WTC11 (cell line): ENCODE data around the gene FZD10. TPM values are rescaled to one million over a fixed set of nuclear protein-coding genes. Genes with fewer than 3 reads are reported as not detected.

Source experiments
- ATAC-seq: fragments of 200-7000 bp; cut with Tn5 transposase; 2 replicates; pipeline ENCODE4 v1.10.0; 2021; ENCODE audit warnings: mild to moderate bottlenecking, moderate library complexity
- CTCF ChIA-PET: fragments of 300-600 bp; sonication (Branson Sonifier 250); formaldehyde crosslinking; loops from one replicate; lab custom pipeline; 2021; ENCODE audit warnings: antibody characterized with exemption; lab: Charles Lee
- POLR2A ChIA-PET: fragments of 350-600 bp; sonication (Branson Sonifier 250); formaldehyde crosslinking; loops from one replicate; lab custom pipeline; 2021; ENCODE audit warnings: antibody characterized with exemption; lab: Charles Lee
- DNase-seq: peaks from one replicate; pipeline ENCODE4 v3.0.0; 2021; ENCODE audit warnings: low spot score
- H3K27ac Mint-ChIP-seq: 2 replicates; pipeline ENCODE4 v1.8.0; 2021; ENCODE audit warnings: mixed read lengths
- H3K27me3 Mint-ChIP-seq: 2 replicates; pipeline ENCODE4 v1.8.0; 2021; ENCODE audit warnings: low read depth, mild to moderate bottlenecking, moderate library complexity, mixed read lengths
- H3K36me3 Mint-ChIP-seq: 2 replicates; pipeline ENCODE4 v1.8.0; 2021; ENCODE audit warnings: mixed read lengths
- H3K4me1 Mint-ChIP-seq: 2 replicates; pipeline ENCODE4 v1.8.0; 2022; ENCODE audit warnings: mixed read lengths
- H3K4me3 Mint-ChIP-seq: 2 replicates; pipeline ENCODE4 v1.8.0; 2021; ENCODE audit warnings: mild to moderate bottlenecking, moderate library complexity, mixed read lengths
- H3K9me3 Mint-ChIP-seq: 2 replicates; pipeline ENCODE4 v1.8.0; 2021; ENCODE audit warnings: mixed read lengths
- CBFB ChIP-seq: sonication (generic); formaldehyde crosslinking; IDR thresholded peaks from 2 replicates; pipeline ENCODE4 v1.8.1; 2022; ENCODE audit warnings: mild to moderate bottlenecking, low read depth, missing genetic modification reagents
- CREB1 ChIP-seq: sonication (generic); formaldehyde crosslinking; IDR thresholded peaks from 2 replicates; pipeline ENCODE4 v1.8.0; 2023; ENCODE audit warnings: mild to moderate bottlenecking, missing genetic modification reagents
- ESRRA ChIP-seq: sonication (generic); formaldehyde crosslinking; IDR thresholded peaks from 2 replicates; pipeline ENCODE4 v1.8.1; 2022; ENCODE audit warnings: mild to moderate bottlenecking, missing genetic modification reagents, borderline replicate concordance
- ETV6 ChIP-seq: sonication (generic); formaldehyde crosslinking; IDR thresholded peaks from 2 replicates; pipeline ENCODE4 v1.8.1; 2022; ENCODE audit warnings: mild to moderate bottlenecking, missing genetic modification reagents
- GABPB1 ChIP-seq: sonication (generic); formaldehyde crosslinking; IDR thresholded peaks from 2 replicates; pipeline ENCODE4 v1.8.1; 2023; ENCODE audit warnings: mild to moderate bottlenecking, missing genetic modification reagents
- JAZF1 ChIP-seq: fragments of 250-450 bp; sonication (Bioruptor Pico); IDR thresholded peaks from 2 replicates; pipeline ENCODE4 v1.9.0; 2021; ENCODE audit warnings: moderate library complexity, mild to moderate bottlenecking, inconsistent platforms
- NFE2L1 ChIP-seq: sonication (generic); formaldehyde crosslinking; IDR thresholded peaks from 2 replicates; pipeline ENCODE4 v1.8.1; 2023; ENCODE audit warnings: missing genetic modification reagents
- PRRX2 ChIP-seq: fragments of 250-450 bp; sonication (Bioruptor Pico); IDR thresholded peaks from 2 replicates; pipeline ENCODE4 v1.8.0; 2021; ENCODE audit warnings: mild to moderate bottlenecking
- RELA ChIP-seq: sonication (generic); formaldehyde crosslinking; IDR thresholded peaks from 2 replicates; pipeline ENCODE4 v1.8.1; 2022; ENCODE audit warnings: missing genetic modification reagents, mild to moderate bottlenecking, borderline replicate concordance
- RORB ChIP-seq: fragments of 250-450 bp; sonication (Bioruptor Pico); IDR thresholded peaks from 2 replicates; pipeline ENCODE4 v1.9.0; 2021; ENCODE audit warnings: mild to moderate bottlenecking
- SMAD4 ChIP-seq: sonication (generic); formaldehyde crosslinking; IDR thresholded peaks from 2 replicates; pipeline ENCODE4 v1.8.0; 2022; ENCODE audit warnings: mild to moderate bottlenecking, missing genetic modification reagents
- SOX15 ChIP-seq: fragments of 250-450 bp; sonication (Bioruptor Pico); IDR thresholded peaks from 2 replicates; pipeline ENCODE4 v1.9.0; 2021; ENCODE audit warnings: mild to moderate bottlenecking
- TCF7 ChIP-seq: sonication (generic); formaldehyde crosslinking; IDR thresholded peaks from 2 replicates; pipeline ENCODE4 v1.8.0; 2022; ENCODE audit warnings: mild to moderate bottlenecking, low read depth, missing genetic modification reagents, moderate library complexity
- TEAD1 ChIP-seq: sonication (generic); formaldehyde crosslinking; IDR thresholded peaks from 2 replicates; pipeline ENCODE4 v1.8.0; 2022; ENCODE audit warnings: mild to moderate bottlenecking, missing genetic modification reagents
- ZNF138 ChIP-seq: sonication (generic); formaldehyde crosslinking; conservative IDR thresholded peaks from 2 replicates; pipeline ENCODE4 v1.8.1; 2022; ENCODE audit warnings: mild to moderate bottlenecking, moderate library complexity, missing genetic modification reagents
- ZNF219 ChIP-seq: sonication (generic); formaldehyde crosslinking; IDR thresholded peaks from 2 replicates; pipeline ENCODE4 v1.8.0; 2023; ENCODE audit warnings: missing genetic modification reagents, mild to moderate bottlenecking, borderline replicate concordance
- ZNF416 ChIP-seq: fragments of 250-450 bp; sonication (Bioruptor Pico); IDR thresholded peaks from 2 replicates; pipeline ENCODE4 v1.9.0; 2021; ENCODE audit warnings: mild to moderate bottlenecking, inconsistent platforms
- total RNA-seq: library from RNA; stranded (reverse); gene quantifications from 3 replicates; pipeline ENCODE4 v1.2.3, GENCODE V29; 2021
- TF ChIP-seq, protein P1 (sequence below): sonication (generic); formaldehyde crosslinking; IDR thresholded peaks from 2 replicates; pipeline ENCODE4 v1.8.1; 2023; ENCODE audit warnings: mild to moderate bottlenecking, missing genetic modification reagents, moderate library complexity
- TF ChIP-seq, protein P2 (sequence below): sonication (generic); formaldehyde crosslinking; IDR thresholded peaks from 2 replicates; pipeline ENCODE4 v1.8.1; 2023; ENCODE audit warnings: mild to moderate bottlenecking, missing genetic modification reagents
- TF ChIP-seq, protein P3 (sequence below): sonication (generic); formaldehyde crosslinking; IDR thresholded peaks from 2 replicates; pipeline ENCODE4 v1.8.0; 2022; ENCODE audit warnings: mild to moderate bottlenecking, missing genetic modification reagents
- TF ChIP-seq, protein P4 (sequence below): fragments of 250-450 bp; sonication (Bioruptor Pico); IDR thresholded peaks from 2 replicates; pipeline ENCODE4 v1.9.0; 2021; ENCODE audit warnings: moderate library complexity, mild to moderate bottlenecking, inconsistent platforms, borderline replicate concordance
- TF ChIP-seq, protein P5 (sequence below): sonication (generic); formaldehyde crosslinking; IDR thresholded peaks from 2 replicates; pipeline ENCODE4 v1.8.1; 2023; ENCODE audit warnings: mild to moderate bottlenecking, moderate library complexity, missing genetic modification reagents
- TF ChIP-seq, protein P6 (sequence below): sonication (generic); formaldehyde crosslinking; IDR thresholded peaks from 2 replicates; pipeline ENCODE4 v1.8.1; 2023; ENCODE audit warnings: mild to moderate bottlenecking, missing genetic modification reagents, moderate library complexity
- TF ChIP-seq, protein P7 (sequence below): fragments of 250-450 bp; sonication (Bioruptor Pico); conservative IDR thresholded peaks from 2 replicates; pipeline ENCODE4 v1.9.0; 2021; ENCODE audit warnings: mild to moderate bottlenecking
- TF ChIP-seq, protein P8 (sequence below): fragments of 250-450 bp; sonication (Bioruptor Pico); IDR thresholded peaks from 2 replicates; pipeline ENCODE4 v1.9.0; 2021; ENCODE audit warnings: mild to moderate bottlenecking

FZD10 gene
- total RNA-seq, 1 experiment from 2014 or later, result 1.1 TPM

DNA sequence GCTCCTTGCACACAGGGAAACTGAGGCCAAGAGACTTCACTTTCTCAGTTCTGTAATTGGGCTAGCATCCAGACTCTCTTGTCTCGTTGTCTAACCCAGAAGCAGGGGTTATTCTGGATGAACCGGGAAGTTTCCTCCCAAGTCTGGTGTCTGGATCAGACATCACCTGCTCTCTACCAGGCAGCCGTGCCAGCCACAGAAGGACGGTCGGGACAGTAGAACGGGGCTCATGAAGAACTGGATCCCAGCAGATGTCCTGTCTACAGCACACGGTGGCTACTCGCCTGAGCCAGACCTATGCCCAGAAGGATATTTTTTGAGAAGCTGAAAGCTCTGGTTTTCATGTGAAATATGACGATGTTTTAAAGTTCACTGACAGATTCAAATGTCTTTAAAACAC lies 19.1 kb upstream of the FZD10 start (continued):
- TF ChIP-seq JAZF1 (no peak), ETV6 (CRISPR knock-in tag) (no peak), ZNF219 (no peak), SOX15 (CRISPR knock-in tag) (no peak), ESRRA (no peak), TEAD1 (CRISPR knock-in tag) (no peak), RORB (no peak)
- TF ChIP-seq, protein P1, sequence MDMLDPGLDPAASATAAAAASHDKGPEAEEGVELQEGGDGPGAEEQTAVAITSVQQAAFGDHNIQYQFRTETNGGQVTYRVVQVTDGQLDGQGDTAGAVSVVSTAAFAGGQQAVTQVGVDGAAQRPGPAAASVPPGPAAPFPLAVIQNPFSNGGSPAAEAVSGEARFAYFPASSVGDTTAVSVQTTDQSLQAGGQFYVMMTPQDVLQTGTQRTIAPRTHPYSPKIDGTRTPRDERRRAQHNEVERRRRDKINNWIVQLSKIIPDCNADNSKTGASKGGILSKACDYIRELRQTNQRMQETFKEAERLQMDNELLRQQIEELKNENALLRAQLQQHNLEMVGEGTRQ (CRISPR knock-in tag), result no peak
- TF ChIP-seq, protein P2, sequence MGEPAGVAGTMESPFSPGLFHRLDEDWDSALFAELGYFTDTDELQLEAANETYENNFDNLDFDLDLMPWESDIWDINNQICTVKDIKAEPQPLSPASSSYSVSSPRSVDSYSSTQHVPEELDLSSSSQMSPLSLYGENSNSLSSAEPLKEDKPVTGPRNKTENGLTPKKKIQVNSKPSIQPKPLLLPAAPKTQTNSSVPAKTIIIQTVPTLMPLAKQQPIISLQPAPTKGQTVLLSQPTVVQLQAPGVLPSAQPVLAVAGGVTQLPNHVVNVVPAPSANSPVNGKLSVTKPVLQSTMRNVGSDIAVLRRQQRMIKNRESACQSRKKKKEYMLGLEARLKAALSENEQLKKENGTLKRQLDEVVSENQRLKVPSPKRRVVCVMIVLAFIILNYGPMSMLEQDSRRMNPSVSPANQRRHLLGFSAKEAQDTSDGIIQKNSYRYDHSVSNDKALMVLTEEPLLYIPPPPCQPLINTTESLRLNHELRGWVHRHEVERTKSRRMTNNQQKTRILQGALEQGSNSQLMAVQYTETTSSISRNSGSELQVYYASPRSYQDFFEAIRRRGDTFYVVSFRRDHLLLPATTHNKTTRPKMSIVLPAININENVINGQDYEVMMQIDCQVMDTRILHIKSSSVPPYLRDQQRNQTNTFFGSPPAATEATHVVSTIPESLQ (CRISPR knock-in tag), result no peak
- TF ChIP-seq, protein P3, sequence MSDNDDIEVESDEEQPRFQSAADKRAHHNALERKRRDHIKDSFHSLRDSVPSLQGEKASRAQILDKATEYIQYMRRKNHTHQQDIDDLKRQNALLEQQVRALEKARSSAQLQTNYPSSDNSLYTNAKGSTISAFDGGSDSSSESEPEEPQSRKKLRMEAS, result no peak
- TF ChIP-seq, protein P4, sequence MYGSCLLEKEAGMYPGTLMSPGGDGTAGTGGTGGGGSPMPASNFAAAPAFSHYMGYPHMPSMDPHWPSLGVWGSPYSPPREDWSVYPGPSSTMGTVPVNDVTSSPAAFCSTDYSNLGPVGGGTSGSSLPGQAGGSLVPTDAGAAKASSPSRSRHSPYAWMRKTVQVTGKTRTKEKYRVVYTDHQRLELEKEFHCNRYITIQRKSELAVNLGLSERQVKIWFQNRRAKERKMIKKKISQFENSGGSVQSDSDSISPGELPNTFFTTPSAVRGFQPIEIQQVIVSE (CRISPR knock-in tag), result no peak

DNA sequence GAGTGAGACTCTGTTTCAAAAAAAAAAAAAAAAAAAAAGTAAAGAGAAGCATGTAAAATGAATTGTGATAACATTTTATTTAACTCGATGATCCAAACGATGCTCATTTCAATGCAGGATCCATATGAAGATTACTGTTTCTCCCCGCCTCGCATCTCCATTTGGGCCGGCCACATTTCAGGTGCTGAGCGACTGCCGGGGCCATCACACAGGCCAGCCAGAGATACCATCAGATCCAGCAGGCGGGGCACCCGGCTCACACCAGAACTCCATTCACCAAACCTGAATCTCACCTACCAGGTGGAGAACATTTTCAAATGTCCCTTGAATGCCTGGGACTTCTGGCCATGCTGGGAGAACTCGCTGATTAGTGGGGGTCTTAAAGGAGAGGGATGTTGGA lies 18.0 kb upstream of the FZD10 start:
- H3K27ac Mint-ChIP-seq, result no peak overlapping the region
- POLR2A ChIA-PET, result no interaction called here
- H3K36me3 Mint-ChIP-seq, result peaks cover 28% of the 10 kb centered on the region
- TF ChIP-seq, protein P3, result no peak
- TF ChIP-seq RELA (CRISPR knock-in tag) (no peak), GABPB1 (CRISPR knock-in tag) (no peak), PRRX2 (no peak), SMAD4 (CRISPR knock-in tag) (no peak)
- TF ChIP-seq, all 79 proteins: peak for 0
- no peak overlapping the region for H3K4me3 Mint-ChIP-seq
- H3K4me1 Mint-ChIP-seq, result peaks cover 2% of the 10 kb centered on the region; the same call in 1 of the 2 replicates
- no peak for DNase-seq
- CTCF ChIA-PET, result interaction anchor here (0.5 kb wide), 1 partner anchor 381 kb away, joined by 3 read pairs; no protein-coding TSS in a partner anchor
- H3K9me3 Mint-ChIP-seq, result peaks cover 27% of the 10 kb centered on the region
- ATAC-seq, result no peak
- peaks cover 8% of the 10 kb centered on the region; the same call in 1 of the 2 replicates for H3K27me3 Mint-ChIP-seq

DNA sequence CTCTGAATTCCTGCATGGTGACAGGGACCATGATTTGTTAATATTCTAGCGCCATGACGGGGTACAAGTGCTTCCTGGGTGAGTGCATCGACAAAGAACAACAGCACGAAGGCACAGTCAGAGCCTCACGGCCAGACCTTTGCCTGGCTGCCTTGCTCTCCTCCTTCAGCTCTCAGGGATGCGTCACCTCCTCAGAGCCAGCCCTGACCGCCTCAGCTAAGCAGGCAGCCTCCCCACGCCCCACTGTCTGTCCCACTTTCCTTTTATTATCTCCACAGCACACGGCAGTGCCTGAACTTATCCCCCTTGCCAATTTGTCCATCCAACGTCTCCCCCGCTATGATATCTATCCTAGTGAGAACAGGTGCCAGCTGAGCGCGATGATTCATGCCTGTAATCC lies 16.5 kb upstream of the FZD10 start:
- H3K27ac Mint-ChIP-seq, result no peak overlapping the region
- TF ChIP-seq CREB1 (no peak), TCF7 (CRISPR knock-in tag) (no peak), CBFB (CRISPR knock-in tag) (no peak), ZNF138 (no peak), ZNF416 (no peak), NFE2L1 (CRISPR knock-in tag) (no peak)
- TF ChIP-seq, protein P5, sequence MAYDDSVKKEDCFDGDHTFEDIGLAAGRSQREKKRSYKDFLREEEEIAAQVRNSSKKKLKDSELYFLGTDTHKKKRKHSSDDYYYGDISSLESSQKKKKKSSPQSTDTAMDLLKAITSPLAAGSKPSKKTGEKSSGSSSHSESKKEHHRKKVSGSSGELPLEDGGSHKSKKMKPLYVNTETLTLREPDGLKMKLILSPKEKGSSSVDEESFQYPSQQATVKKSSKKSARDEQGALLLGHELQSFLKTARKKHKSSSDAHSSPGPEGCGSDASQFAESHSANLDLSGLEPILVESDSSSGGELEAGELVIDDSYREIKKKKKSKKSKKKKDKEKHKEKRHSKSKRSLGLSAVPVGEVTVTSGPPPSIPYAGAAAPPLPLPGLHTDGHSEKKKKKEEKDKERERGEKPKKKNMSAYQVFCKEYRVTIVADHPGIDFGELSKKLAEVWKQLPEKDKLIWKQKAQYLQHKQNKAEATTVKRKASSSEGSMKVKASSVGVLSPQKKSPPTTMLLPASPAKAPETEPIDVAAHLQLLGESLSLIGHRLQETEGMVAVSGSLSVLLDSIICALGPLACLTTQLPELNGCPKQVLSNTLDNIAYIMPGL (CRISPR knock-in tag), result no peak
- TF ChIP-seq, protein P6, sequence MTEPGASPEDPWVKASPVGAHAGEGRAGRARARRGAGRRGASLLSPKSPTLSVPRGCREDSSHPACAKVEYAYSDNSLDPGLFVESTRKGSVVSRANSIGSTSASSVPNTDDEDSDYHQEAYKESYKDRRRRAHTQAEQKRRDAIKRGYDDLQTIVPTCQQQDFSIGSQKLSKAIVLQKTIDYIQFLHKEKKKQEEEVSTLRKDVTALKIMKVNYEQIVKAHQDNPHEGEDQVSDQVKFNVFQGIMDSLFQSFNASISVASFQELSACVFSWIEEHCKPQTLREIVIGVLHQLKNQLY (CRISPR knock-in tag), result no peak
- TF ChIP-seq, protein P7, sequence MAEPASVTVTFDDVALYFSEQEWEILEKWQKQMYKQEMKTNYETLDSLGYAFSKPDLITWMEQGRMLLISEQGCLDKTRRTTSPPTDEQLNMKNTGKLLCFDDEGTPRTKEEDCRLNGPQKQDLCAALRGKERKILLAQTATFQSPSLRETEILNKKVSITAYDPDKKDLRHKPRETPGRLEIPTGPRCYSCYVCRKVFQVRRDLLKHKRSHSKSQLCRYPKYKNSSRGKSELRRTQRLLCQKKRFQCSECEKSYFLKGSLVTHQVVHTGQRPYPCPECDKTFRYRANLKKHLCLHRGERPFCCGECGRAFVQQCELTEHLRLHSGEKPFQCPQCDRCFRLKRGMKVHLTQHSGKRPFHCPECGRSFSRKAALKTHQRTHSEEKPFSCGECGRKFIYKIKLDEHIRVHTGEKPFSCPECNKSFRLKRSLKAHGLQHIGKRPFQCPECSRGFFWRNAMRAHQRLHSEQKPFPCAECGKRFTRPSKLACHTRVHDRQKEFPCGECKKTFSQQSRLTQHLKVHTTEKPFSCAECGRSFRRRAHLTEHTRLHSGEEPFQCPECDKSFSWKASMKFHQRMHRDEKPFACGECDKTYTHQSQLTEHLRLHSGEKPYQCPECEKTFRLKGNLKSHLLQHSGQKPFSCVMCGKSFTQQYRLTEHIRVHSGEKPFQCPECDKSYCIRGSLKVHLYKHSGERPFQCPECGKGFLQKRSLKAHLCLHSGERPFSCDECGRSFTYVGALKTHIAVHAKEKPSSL (CRISPR knock-in tag), result no peak
- TF ChIP-seq, protein P8, sequence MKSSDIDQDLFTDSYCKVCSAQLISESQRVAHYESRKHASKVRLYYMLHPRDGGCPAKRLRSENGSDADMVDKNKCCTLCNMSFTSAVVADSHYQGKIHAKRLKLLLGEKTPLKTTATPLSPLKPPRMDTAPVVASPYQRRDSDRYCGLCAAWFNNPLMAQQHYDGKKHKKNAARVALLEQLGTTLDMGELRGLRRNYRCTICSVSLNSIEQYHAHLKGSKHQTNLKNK (CRISPR knock-in tag), result no peak
- peaks cover 27% of the 10 kb centered on the region for H3K9me3 Mint-ChIP-seq
- H3K4me3 Mint-ChIP-seq, result no peak overlapping the region
- ChIA-PET POLR2A (no interaction called here), CTCF (no interaction called here)
- peaks cover 8% of the 10 kb centered on the region; the same call in 1 of the 2 replicates for H3K27me3 Mint-ChIP-seq
- 0 out of 2 replicates have a peak, but pooled peaks cover 2% of the 10 kb centered on the region for H3K4me1 Mint-ChIP-seq
- peaks cover 27% of the 10 kb centered on the region for H3K36me3 Mint-ChIP-seq
- ATAC-seq (no peak), DNase-seq (no peak)
